Activated T-cell treated with anti-CD3 and anti-CD28 coated beads, Interleukin-2, amount 50 U/mL, for 24 hours (primary cell): ENCODE measurements around the gene STXBP1.

Experiments used
- DNase-seq: peaks from one replicate; pipeline ENCODE4 v3.0.0-alpha.2; 2020
- H3K27ac Mint-ChIP-seq: 2 replicates; pipeline ENCODE4 v1.8.0; 2020; ENCODE audit warnings: mild to moderate bottlenecking, mixed read lengths
- H3K27me3 Mint-ChIP-seq: 2 replicates; pipeline ENCODE4 v1.8.0; 2020; ENCODE audit warnings: mixed read lengths
- H3K36me3 Mint-ChIP-seq: 2 replicates; pipeline ENCODE4 v1.8.0; 2020; ENCODE audit warnings: low read depth, mixed read lengths
- H3K4me1 Mint-ChIP-seq: 2 replicates; pipeline ENCODE4 v1.8.0; 2020; ENCODE audit warnings: low read depth, mixed read lengths
- H3K4me3 Mint-ChIP-seq: 2 replicates; pipeline ENCODE4 v1.8.0; 2020; ENCODE audit warnings: mild to moderate bottlenecking, moderate library complexity, mixed read lengths
- H3K9me3 Mint-ChIP-seq: 2 replicates; pipeline ENCODE4 v1.8.0; 2020; ENCODE audit warnings: mixed read lengths

STXBP1 gene

GRCh38 chr9:127679506-127679905, 67.4 kb downstream of the STXBP1 start:
- no peaks in the 10 kb centered on the region for H3K4me1 Mint-ChIP-seq
- no peak overlapping the region for H3K4me3 Mint-ChIP-seq
- no peak for DNase-seq
- no peaks in the 10 kb centered on the region for H3K9me3 Mint-ChIP-seq
- peaks cover 22% of the 10 kb centered on the region for H3K36me3 Mint-ChIP-seq
- no peaks in the 10 kb centered on the region for H3K27me3 Mint-ChIP-seq
- H3K27ac Mint-ChIP-seq = no peak overlapping the region

GRCh38 chr9:127680226-127680625, 68.1 kb downstream of the STXBP1 start:
- no peak overlapping the region for H3K27ac Mint-ChIP-seq
- H3K36me3 Mint-ChIP-seq = peaks cover 22% of the 10 kb centered on the region
- no peak for DNase-seq
- no peaks in the 10 kb centered on the region for H3K9me3 Mint-ChIP-seq
- no peaks in the 10 kb centered on the region for H3K4me1 Mint-ChIP-seq
- H3K27me3 Mint-ChIP-seq = no peaks in the 10 kb centered on the region
- H3K4me3 Mint-ChIP-seq = no peak overlapping the region

- DNase-seq = no peak
- no peaks in the 10 kb centered on the region for H3K27me3 Mint-ChIP-seq
- H3K9me3 Mint-ChIP-seq = no peaks in the 10 kb centered on the region
- no peaks in the 10 kb centered on the region for H3K4me1 Mint-ChIP-seq
- peaks cover 22% of the 10 kb centered on the region for H3K36me3 Mint-ChIP-seq
- no peak overlapping the region for H3K4me3 Mint-ChIP-seq
- H3K27ac Mint-ChIP-seq = no peak overlapping the region
Measured at GRCh38 chr9:127680846-127681245, 68.8 kb downstream of the STXBP1 start.

GRCh38 chr9:127682351-127683136, 70.5 kb downstream of the STXBP1 start:
- no peak overlapping the region for H3K27ac Mint-ChIP-seq
- no peaks in the 10 kb centered on the region for H3K4me1 Mint-ChIP-seq
- H3K4me3 Mint-ChIP-seq = no peak overlapping the region
- H3K27me3 Mint-ChIP-seq = no peaks in the 10 kb centered on the region
- H3K36me3 Mint-ChIP-seq = peaks cover 19% of the 10 kb centered on the region
- H3K9me3 Mint-ChIP-seq = no peaks in the 10 kb centered on the region
- DNase-seq = no peak

- no peaks in the 10 kb centered on the region for H3K4me1 Mint-ChIP-seq
- H3K4me3 Mint-ChIP-seq = no peak overlapping the region
- no peak for DNase-seq
- peaks cover 17% of the 10 kb centered on the region for H3K36me3 Mint-ChIP-seq
- H3K27ac Mint-ChIP-seq = no peak overlapping the region
- H3K27me3 Mint-ChIP-seq = no peaks in the 10 kb centered on the region
- no peaks in the 10 kb centered on the region for H3K9me3 Mint-ChIP-seq
Measured at GRCh38 chr9:127683723-127684122, 71.6 kb downstream of the STXBP1 start.

GRCh38 chr9:127684576-127684975, 72.5 kb downstream of the STXBP1 start:
- H3K9me3 Mint-ChIP-seq = no peaks in the 10 kb centered on the region
- DNase-seq = no peak
- H3K4me3 Mint-ChIP-seq = no peak overlapping the region
- no peaks in the 10 kb centered on the region for H3K4me1 Mint-ChIP-seq
- H3K36me3 Mint-ChIP-seq = peaks cover 14% of the 10 kb centered on the region
- peak overlapping the region; percentile 38 for H3K27ac Mint-ChIP-seq
- H3K27me3 Mint-ChIP-seq = no peaks in the 10 kb centered on the region

GRCh38 chr9:127686461-127687393, 74.7 kb downstream of the STXBP1 start:
- no peaks in the 10 kb centered on the region for H3K4me1 Mint-ChIP-seq
- peaks cover 9% of the 10 kb centered on the region for H3K36me3 Mint-ChIP-seq
- H3K9me3 Mint-ChIP-seq = no peaks in the 10 kb centered on the region
- DNase-seq = no peak
- H3K4me3 Mint-ChIP-seq = no peak overlapping the region
- H3K27me3 Mint-ChIP-seq = no peaks in the 10 kb centered on the region
- no peak overlapping the region for H3K27ac Mint-ChIP-seq

- H3K27ac Mint-ChIP-seq = peak overlapping the region; percentile 4
- H3K27me3 Mint-ChIP-seq = no peaks in the 10 kb centered on the region
- H3K4me3 Mint-ChIP-seq = no peak overlapping the region
- no peak for DNase-seq
- H3K9me3 Mint-ChIP-seq = no peaks in the 10 kb centered on the region
- H3K4me1 Mint-ChIP-seq = no peaks in the 10 kb centered on the region
- H3K36me3 Mint-ChIP-seq = peaks cover 2% of the 10 kb centered on the region
Measured at GRCh38 chr9:127689329-127690000, 77.4 kb downstream of the STXBP1 start.

- H3K27me3 Mint-ChIP-seq = no peaks in the 10 kb centered on the region
- H3K36me3 Mint-ChIP-seq = peaks cover 2% of the 10 kb centered on the region
- H3K9me3 Mint-ChIP-seq = no peaks in the 10 kb centered on the region
- no peak for DNase-seq
- H3K4me3 Mint-ChIP-seq = no peak overlapping the region
- no peak overlapping the region for H3K27ac Mint-ChIP-seq
- H3K4me1 Mint-ChIP-seq = no peaks in the 10 kb centered on the region
Measured at GRCh38 chr9:127690735-127691134, 78.7 kb downstream of the STXBP1 start.

- H3K36me3 Mint-ChIP-seq = peaks cover 2% of the 10 kb centered on the region
- H3K4me3 Mint-ChIP-seq = no peak overlapping the region
- H3K27ac Mint-ChIP-seq = no peak overlapping the region
- no peaks in the 10 kb centered on the region for H3K9me3 Mint-ChIP-seq
- H3K27me3 Mint-ChIP-seq = no peaks in the 10 kb centered on the region
- H3K4me1 Mint-ChIP-seq = no peaks in the 10 kb centered on the region
- DNase-seq = no peak
Measured at GRCh38 chr9:127692071-127692470, 80.0 kb downstream of the STXBP1 start.

GRCh38 chr9:127693143-127693542, 81.1 kb downstream of the STXBP1 start:
- no peaks in the 10 kb centered on the region for H3K4me1 Mint-ChIP-seq
- no peaks in the 10 kb centered on the region for H3K9me3 Mint-ChIP-seq
- no peak overlapping the region for H3K4me3 Mint-ChIP-seq
- no peaks in the 10 kb centered on the region for H3K27me3 Mint-ChIP-seq
- no peak overlapping the region for H3K27ac Mint-ChIP-seq
- no peak for DNase-seq
- H3K36me3 Mint-ChIP-seq = peaks cover 2% of the 10 kb centered on the region

- no peak for DNase-seq
- no peaks in the 10 kb centered on the region for H3K27me3 Mint-ChIP-seq
- H3K4me3 Mint-ChIP-seq = no peak overlapping the region
- no peaks in the 10 kb centered on the region for H3K9me3 Mint-ChIP-seq
- no peaks in the 10 kb centered on the region for H3K4me1 Mint-ChIP-seq
- H3K36me3 Mint-ChIP-seq = peaks cover 2% of the 10 kb centered on the region
- no peak overlapping the region for H3K27ac Mint-ChIP-seq
Measured at GRCh38 chr9:127693697-127694096, 81.6 kb downstream of the STXBP1 start.

GRCh38 chr9:127694890-127695720, 83.0 kb downstream of the STXBP1 start:
- no peak for DNase-seq
- Mint-ChIP-seq H3K4me1 (peaks cover 12% of the 10 kb centered on the region), H3K4me3 (no peak overlapping the region), H3K9me3 (no peaks in the 10 kb centered on the region), H3K27me3 (no peaks in the 10 kb centered on the region), H3K27ac (no peak overlapping the region), H3K36me3 (peaks cover 2% of the 10 kb centered on the region)

GRCh38 chr9:127697575-127697974, 85.5 kb downstream of the STXBP1 start:
- H3K27me3 Mint-ChIP-seq = no peaks in the 10 kb centered on the region
- H3K9me3 Mint-ChIP-seq = no peaks in the 10 kb centered on the region
- DNase-seq = no peak
- H3K36me3 Mint-ChIP-seq = no peaks in the 10 kb centered on the region
- H3K4me3 Mint-ChIP-seq = no peak overlapping the region
- peaks cover 15% of the 10 kb centered on the region for H3K4me1 Mint-ChIP-seq
- H3K27ac Mint-ChIP-seq = no peak overlapping the region
